Mammary epithelial cell (primary cell): ENCODE data around the gene MTHFSD.

Experiments
- EZH2 ChIP-seq: IDR thresholded peaks from 2 replicates; pipeline ENCODE4 v1.6.1; 2012; ENCODE audit warnings: low read length, inconsistent platforms, borderline replicate concordance
- TF ChIP-seq, protein P1 (sequence below), 2 donors: IDR thresholded peaks in 1 of 2; conservative IDR thresholded peaks in 1 of 2; 2 replicates each; pipeline ENCODE4 v1.5.1; 2011 to 2012; ENCODE audit warnings: inconsistent platforms in 2 of 2, low read length in 2 of 2, mild to moderate bottlenecking in 2 of 2, control low read depth in 1 of 2, low read depth in 1 of 2; ENCODE audit not compliant: insufficient read depth in 1 of 2; ENCODE audit errors: extremely low read depth in 1 of 2

DNA sequence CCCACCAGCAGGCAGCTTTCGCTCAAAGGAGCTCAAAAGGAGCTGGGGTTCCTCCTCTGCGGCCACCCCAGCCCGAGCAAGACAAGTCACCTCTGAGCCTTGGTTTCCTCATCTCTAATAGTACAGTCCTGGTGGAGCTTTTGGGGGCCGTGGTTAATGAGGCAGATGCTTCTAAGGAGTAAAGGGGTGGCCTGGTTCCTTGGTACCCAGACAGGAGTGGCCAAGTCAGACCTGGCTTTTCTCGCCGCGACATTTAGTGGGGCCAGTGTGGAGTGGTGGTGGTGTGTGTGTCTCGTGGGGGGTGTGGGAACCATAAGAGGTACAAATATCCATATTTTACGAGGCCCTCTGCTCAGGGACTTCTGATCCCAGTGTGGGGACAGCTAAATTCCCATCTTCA is 38.0 kb downstream of the MTHFSD start:
- TF ChIP-seq EZH2, result no peak
- TF ChIP-seq, protein P1, sequence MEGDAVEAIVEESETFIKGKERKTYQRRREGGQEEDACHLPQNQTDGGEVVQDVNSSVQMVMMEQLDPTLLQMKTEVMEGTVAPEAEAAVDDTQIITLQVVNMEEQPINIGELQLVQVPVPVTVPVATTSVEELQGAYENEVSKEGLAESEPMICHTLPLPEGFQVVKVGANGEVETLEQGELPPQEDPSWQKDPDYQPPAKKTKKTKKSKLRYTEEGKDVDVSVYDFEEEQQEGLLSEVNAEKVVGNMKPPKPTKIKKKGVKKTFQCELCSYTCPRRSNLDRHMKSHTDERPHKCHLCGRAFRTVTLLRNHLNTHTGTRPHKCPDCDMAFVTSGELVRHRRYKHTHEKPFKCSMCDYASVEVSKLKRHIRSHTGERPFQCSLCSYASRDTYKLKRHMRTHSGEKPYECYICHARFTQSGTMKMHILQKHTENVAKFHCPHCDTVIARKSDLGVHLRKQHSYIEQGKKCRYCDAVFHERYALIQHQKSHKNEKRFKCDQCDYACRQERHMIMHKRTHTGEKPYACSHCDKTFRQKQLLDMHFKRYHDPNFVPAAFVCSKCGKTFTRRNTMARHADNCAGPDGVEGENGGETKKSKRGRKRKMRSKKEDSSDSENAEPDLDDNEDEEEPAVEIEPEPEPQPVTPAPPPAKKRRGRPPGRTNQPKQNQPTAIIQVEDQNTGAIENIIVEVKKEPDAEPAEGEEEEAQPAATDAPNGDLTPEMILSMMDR (conservative IDR thresholded peaks at IDR 0.05 in 1 of 2, IDR thresholded peaks at IDR 0.05 in 1 of 2; ENCODE audit: extremely low read depth in 1 of 2, insufficient read depth in 1 of 2, low read depth in 1 of 2, low read length in 2 of 2), result no peak
